Liver (tissue), 9 donors: Measurements from ENCODE around the gene IFI27L1. TPM values are rescaled to one million over a fixed set of nuclear protein-coding genes. Genes with fewer than 3 reads are reported as not detected.

ENCODE experiments used
- DNase-seq: peaks from one replicate; pipeline ENCODE4 v3.0.0-alpha.2; 2017; ENCODE audit warnings: low spot score
- H3K27ac ChIP-seq, 2 donors: one replicate each; pipeline ENCODE4 v1.7.0; 2013; ENCODE audit warnings: inconsistent platforms in 2 of 2, low read length in 2 of 2, control low read depth in 1 of 2, low read depth in 1 of 2, mild to moderate bottlenecking in 1 of 2
- H3K27me3 ChIP-seq, 4 donors: one replicate each; pipeline versions ENCODE4 v1.6.1 to v1.7.0; 2013; ENCODE audit warnings: low read length in 3 of 4, inconsistent platforms in 1 of 4, mild to moderate bottlenecking in 1 of 4, moderate library complexity in 1 of 4; ENCODE audit not compliant: control insufficient read depth in 4 of 4, insufficient read depth in 4 of 4
- H3K36me3 ChIP-seq, 4 donors: one replicate each; pipeline versions ENCODE4 v1.6.1 to v1.7.0; 2013; ENCODE audit warnings: low read length in 3 of 4, mild to moderate bottlenecking in 3 of 4, low read depth in 1 of 4, moderate library complexity in 1 of 4; ENCODE audit not compliant: control insufficient read depth in 4 of 4, insufficient read depth in 3 of 4
- H3K4me1 ChIP-seq, 4 donors: one replicate each; pipeline versions ENCODE4 v1.6.1 to v1.7.0; 2013; ENCODE audit warnings: low read length in 3 of 4, mild to moderate bottlenecking in 3 of 4, moderate library complexity in 1 of 4; ENCODE audit not compliant: control insufficient read depth in 4 of 4, insufficient read depth in 4 of 4
- H3K4me3 ChIP-seq, 3 donors: one replicate each; pipeline versions ENCODE4 v1.6.1 to v1.7.0; 2013; ENCODE audit warnings: low read length in 3 of 3, control low read depth in 1 of 3, low read depth in 1 of 3, mild to moderate bottlenecking in 1 of 3
- H3K9ac ChIP-seq, 2 donors: one replicate each; pipeline ENCODE4 v1.7.0; 2013; ENCODE audit warnings: low read length in 2 of 2, mild to moderate bottlenecking in 2 of 2, moderate library complexity in 2 of 2, control low read depth in 1 of 2, low read depth in 1 of 2
- H3K9me3 ChIP-seq, 4 donors: one replicate each; pipeline versions ENCODE4 v1.6.1 to v1.7.0; 2013; ENCODE audit warnings: low read length in 3 of 4; ENCODE audit not compliant: control insufficient read depth in 4 of 4
- ATF3 ChIP-seq: IDR thresholded peaks from 2 replicates; pipeline ENCODE4 v1.6.1; 2016; ENCODE audit warnings: antibody characterized with exemption
- EGR1 ChIP-seq, 2 donors: IDR thresholded peaks; 2 replicates each; pipeline ENCODE4 v1.6.1; 2016 to 2018; ENCODE audit warnings: antibody characterized with exemption in 2 of 2, low read depth in 2 of 2
- FOXA1 ChIP-seq: IDR thresholded peaks from 2 replicates; pipeline ENCODE4 v1.6.1; 2016; ENCODE audit warnings: antibody characterized with exemption
- FOXA2 ChIP-seq: IDR thresholded peaks from 2 replicates; pipeline ENCODE4 v1.6.1; 2016; ENCODE audit warnings: antibody characterized with exemption
- HNF4A ChIP-seq, 2 donors: conservative IDR thresholded peaks; 2 replicates each; pipeline ENCODE4 v1.6.1; 2016; ENCODE audit warnings: antibody characterized with exemption in 2 of 2, mild to moderate bottlenecking in 2 of 2
- HNF4G ChIP-seq: IDR thresholded peaks from 2 replicates; pipeline ENCODE4 v1.6.1; 2016; ENCODE audit warnings: antibody characterized with exemption
- JUND ChIP-seq, 2 donors: IDR thresholded peaks; 2 replicates each; pipeline ENCODE4 v1.6.1; 2016; ENCODE audit warnings: antibody characterized with exemption in 2 of 2
- MAX ChIP-seq: IDR thresholded peaks from 2 replicates; pipeline ENCODE4 v1.6.1; 2016; ENCODE audit warnings: antibody characterized with exemption
- NR2F2 ChIP-seq: IDR thresholded peaks from 2 replicates; pipeline ENCODE4 v1.6.1; 2016; ENCODE audit warnings: antibody characterized with exemption
- RAD21 ChIP-seq, 2 donors: IDR thresholded peaks; 2 replicates each; pipeline ENCODE4 v1.6.1; 2016; ENCODE audit warnings: antibody characterized with exemption in 2 of 2, mild to moderate bottlenecking in 2 of 2
- TAF1 ChIP-seq: conservative IDR thresholded peaks from 2 replicates; pipeline ENCODE4 v1.6.1; 2016; ENCODE audit warnings: antibody characterized with exemption, mild to moderate bottlenecking
- ZBTB33 ChIP-seq: IDR thresholded peaks from 2 replicates; pipeline ENCODE4 v1.6.1; 2016; ENCODE audit warnings: antibody characterized with exemption
- WGBS: extraction: QIAGEN DNeasy Blood & Tissue Kit; methylation state at CpG from one replicate; pipeline ENCODE4 v1.1.7; 2013; 5-methylcytosine and 5-hydroxymethylcytosine counted together
- polyA plus RNA-seq, 2 donors: library from polyadenylated mRNA; stranded (reverse) in 1 of 2; unstranded in 1 of 2; fragments of 200-250 nt in 1 of 2; fragments of >200 nt in 1 of 2; fragmentation: Nextera tagmentation in 1 of 2; extraction: Ambion mirVana in 1 of 2; gene quantifications; one replicate each; pipeline versions ENCODE4 v1.2.1 to v1.2.3, GENCODE V29; 2013 to 2015
- total RNA-seq, 2 donors: library from RNA; depleted of rRNA; stranded (reverse); fragments of >200 nt; gene quantifications; one replicate each; pipeline ENCODE4 v1.2.3, GENCODE V29; 2014
- donor health status: healthy.
- donor health status: healthy.
- donor health status: healthy.
- donor health status: healthy.
- donor health status: healthy.

The IFI27L1 gene
- total and polyA plus RNA-seq, 4 donors = 3.7 to 8.1 (median 5.6) TPM

GRCh38 chr14:94042433-94043091 is 38.5 kb upstream of the IFI27L1 start:
- Histone ChIP-seq H3K27ac (no peak overlapping the region), H3K4me3 (no peak overlapping the region), H3K27me3 (no peaks in the 10 kb centered on the region), H3K36me3 (peaks cover 0 to 32% (median 13%) of the 10 kb centered on the region in 4 donors), H3K9ac (no peak overlapping the region), H3K4me1 (peaks cover 2 to 12% (median 9%) of the 10 kb centered on the region in 4 donors), H3K9me3 (no peaks in the 10 kb centered on the region)
- DNase-seq = no peak
- TF ChIP-seq ATF3 = no peak
- no peak for TF ChIP-seq FOXA2
- TF ChIP-seq TAF1 = no peak
- no peak for TF ChIP-seq RAD21 (IDR thresholded peaks at IDR 0.05)
- no peak for TF ChIP-seq NR2F2
- TF ChIP-seq MAX = no peak
- no peak for TF ChIP-seq HNF4G
- no peak for TF ChIP-seq EGR1 (IDR thresholded peaks at IDR 0.05; ENCODE audit: low read depth in 2 of 2)
- no peak for TF ChIP-seq ZBTB33
- TF ChIP-seq JUND (IDR thresholded peaks at IDR 0.05) = no peak
- TF ChIP-seq FOXA1 = no peak
- WGBS = 80% methylated on average over 12 of the region's 12 CpGs

- peaks cover 2 to 39% (median 16%) of the 10 kb centered on the region in 4 donors for H3K36me3 ChIP-seq
- H3K4me1 ChIP-seq = peaks cover 2 to 12% (median 9%) of the 10 kb centered on the region in 4 donors
- no peaks in the 10 kb centered on the region for H3K27me3 ChIP-seq
- no peak overlapping the region for H3K9ac ChIP-seq
- no peak overlapping the region for H3K4me3 ChIP-seq
- WGBS = 91% methylated on average over 13 of the region's 13 CpGs
- TF ChIP-seq ZBTB33 = no peak
- no peaks in the 10 kb centered on the region for H3K9me3 ChIP-seq
- H3K27ac ChIP-seq = no peak overlapping the region
- no peak for DNase-seq
These were observed 37.9 kb upstream of the IFI27L1 start for GRCh38 chr14:94043111-94043755.

GRCh38 chr14:94043756-94044475 is 37.2 kb upstream of the IFI27L1 start:
- no peak for DNase-seq
- Histone ChIP-seq H3K4me1 (peaks cover 2 to 12% (median 9%) of the 10 kb centered on the region in 4 donors), H3K27ac (no peak overlapping the region), H3K27me3 (no peaks in the 10 kb centered on the region), H3K9ac (no peak overlapping the region), H3K36me3 (peaks cover 5 to 46% (median 20%) of the 10 kb centered on the region in 4 donors), H3K9me3 (no peaks in the 10 kb centered on the region), H3K4me3 (no peak overlapping the region)
- 95% methylated on average over 14 of the region's 14 CpGs for WGBS
- TF ChIP-seq MAX (no peak), JUND (IDR thresholded peaks at IDR 0.05) (no peak), RAD21 (IDR thresholded peaks at IDR 0.05) (no peak), HNF4A (conservative IDR thresholded peaks at IDR 0.05) (no peak)
